ENCODE results near the gene ANKRD17.

ANKRD17 gene

GRCh38 chr4:73220815-73221214, 37.8 kb downstream of the ANKRD17 start:
- Histone ChIP-seq H3K4me1 (ENCODE audit: low read length) (peaks cover 27% of the 10 kb centered on the region), H3K9me2 (replicated peaks; ENCODE audit: insufficient read depth, low read length) (no peaks in the 10 kb centered on the region), H4K20me1 (ENCODE audit: insufficient read depth, low read length) (0 out of 2 replicates have a peak, but pooled peaks cover 9% of the 10 kb centered on the region), H3K9ac (ENCODE audit: low read length) (no peak overlapping the region), H2AFZ (ENCODE audit: low read length) (no peak overlapping the region), H3K27ac (ENCODE audit: low read length) (no peak overlapping the region), H3K4me2 (ENCODE audit: low read depth, low read length) (no peak overlapping the region), H3K27me3 (replicated peaks; ENCODE audit: insufficient read depth, low read length) (no peaks in the 10 kb centered on the region), H3K9me3 (replicated peaks; ENCODE audit: insufficient read depth, low read length) (no peaks in the 10 kb centered on the region), H3K36me3 (replicated peaks; ENCODE audit: insufficient read depth, low read length) (no peaks in the 10 kb centered on the region), H3F3A (ENCODE audit: insufficient read depth, low read length) (peaks cover 17% of the 10 kb centered on the region), H3K79me2 (ENCODE audit: low read length) (peaks cover 90% of the 10 kb centered on the region), H3K4me3 (ENCODE audit: low read length) (no peak overlapping the region)
- DNase-seq, result no peak
- TF ChIP-seq EZH2 (optimal IDR thresholded peaks at IDR 0.05; ENCODE audit: low read depth, low read length) (no peak), EZH2phosphoT487 (IDR thresholded peaks at IDR 0.05; ENCODE audit: low read length) (no peak)
- TF ChIP-seq, protein P1, sequence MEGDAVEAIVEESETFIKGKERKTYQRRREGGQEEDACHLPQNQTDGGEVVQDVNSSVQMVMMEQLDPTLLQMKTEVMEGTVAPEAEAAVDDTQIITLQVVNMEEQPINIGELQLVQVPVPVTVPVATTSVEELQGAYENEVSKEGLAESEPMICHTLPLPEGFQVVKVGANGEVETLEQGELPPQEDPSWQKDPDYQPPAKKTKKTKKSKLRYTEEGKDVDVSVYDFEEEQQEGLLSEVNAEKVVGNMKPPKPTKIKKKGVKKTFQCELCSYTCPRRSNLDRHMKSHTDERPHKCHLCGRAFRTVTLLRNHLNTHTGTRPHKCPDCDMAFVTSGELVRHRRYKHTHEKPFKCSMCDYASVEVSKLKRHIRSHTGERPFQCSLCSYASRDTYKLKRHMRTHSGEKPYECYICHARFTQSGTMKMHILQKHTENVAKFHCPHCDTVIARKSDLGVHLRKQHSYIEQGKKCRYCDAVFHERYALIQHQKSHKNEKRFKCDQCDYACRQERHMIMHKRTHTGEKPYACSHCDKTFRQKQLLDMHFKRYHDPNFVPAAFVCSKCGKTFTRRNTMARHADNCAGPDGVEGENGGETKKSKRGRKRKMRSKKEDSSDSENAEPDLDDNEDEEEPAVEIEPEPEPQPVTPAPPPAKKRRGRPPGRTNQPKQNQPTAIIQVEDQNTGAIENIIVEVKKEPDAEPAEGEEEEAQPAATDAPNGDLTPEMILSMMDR (IDR thresholded peaks at IDR 0.05; ENCODE audit: low read length), result no peak

GRCh38 chr4:73213916-73214653, 44.5 kb downstream of the ANKRD17 start:
- Histone ChIP-seq H3K9me2 (replicated peaks; ENCODE audit: insufficient read depth, low read length) (no peaks in the 10 kb centered on the region), H3K79me2 (ENCODE audit: low read length) (peaks cover 97% of the 10 kb centered on the region), H3F3A (ENCODE audit: insufficient read depth, low read length) (no peaks in the 10 kb centered on the region), H3K4me3 (ENCODE audit: low read length) (no peak overlapping the region), H2AFZ (ENCODE audit: low read length) (no peak overlapping the region), H3K36me3 (replicated peaks; ENCODE audit: insufficient read depth, low read length) (no peaks in the 10 kb centered on the region), H3K9ac (ENCODE audit: low read length) (no peak overlapping the region), H3K27me3 (replicated peaks; ENCODE audit: insufficient read depth, low read length) (no peaks in the 10 kb centered on the region), H3K4me1 (ENCODE audit: low read length) (no peaks in the 10 kb centered on the region), H3K9me3 (replicated peaks; ENCODE audit: insufficient read depth, low read length) (no peaks in the 10 kb centered on the region), H4K20me1 (ENCODE audit: insufficient read depth, low read length) (peaks cover 14% of the 10 kb centered on the region; the same call in 1 of the 2 replicates), H3K27ac (ENCODE audit: low read length) (no peak overlapping the region), H3K4me2 (ENCODE audit: low read depth, low read length) (no peak overlapping the region)
- TF ChIP-seq, protein P1 (IDR thresholded peaks at IDR 0.05; ENCODE audit: low read length), result no peak
- TF ChIP-seq EZH2 (optimal IDR thresholded peaks at IDR 0.05; ENCODE audit: low read depth, low read length) (no peak), EZH2phosphoT487 (IDR thresholded peaks at IDR 0.05; ENCODE audit: low read length) (no peak)
- no peak for DNase-seq

GRCh38 chr4:73212982-73213730, 45.4 kb downstream of the ANKRD17 start:
- no peak for TF ChIP-seq EZH2phosphoT487 (IDR thresholded peaks at IDR 0.05; ENCODE audit: low read length)
- TF ChIP-seq, protein P1 (IDR thresholded peaks at IDR 0.05; ENCODE audit: low read length), result no peak
- TF ChIP-seq EZH2 (optimal IDR thresholded peaks at IDR 0.05; ENCODE audit: low read depth, low read length), result no peak
- Histone ChIP-seq H3K9me2 (replicated peaks; ENCODE audit: insufficient read depth, low read length) (no peaks in the 10 kb centered on the region), H3K36me3 (replicated peaks; ENCODE audit: insufficient read depth, low read length) (no peaks in the 10 kb centered on the region), H3K27me3 (replicated peaks; ENCODE audit: insufficient read depth, low read length) (no peaks in the 10 kb centered on the region), H4K20me1 (ENCODE audit: insufficient read depth, low read length) (peaks cover 14% of the 10 kb centered on the region; the same call in 1 of the 2 replicates), H3K27ac (ENCODE audit: low read length) (no peak overlapping the region), H3K4me1 (ENCODE audit: low read length) (no peaks in the 10 kb centered on the region), H2AFZ (ENCODE audit: low read length) (no peak overlapping the region), H3F3A (ENCODE audit: insufficient read depth, low read length) (no peaks in the 10 kb centered on the region), H3K4me3 (ENCODE audit: low read length) (no peak overlapping the region), H3K9ac (ENCODE audit: low read length) (no peak overlapping the region), H3K79me2 (ENCODE audit: low read length) (peaks cover 97% of the 10 kb centered on the region), H3K9me3 (replicated peaks; ENCODE audit: insufficient read depth, low read length) (no peaks in the 10 kb centered on the region), H3K4me2 (ENCODE audit: low read depth, low read length) (no peak overlapping the region)
- DNase-seq, result no peak

All from MM.1S (cell line).